OCI-LY1 (cell line): ENCODE measurements around the gene CS.
A peak's percentile ranks its signal among the peaks of the same experiment; 100 is the strongest.

Experiments
- H2AFZ ChIP-seq: fragments of 200-600 bp; sonication (generic), shearing (Covaris generic); 2 replicates; pipeline ENCODE4 v1.6.0; 2014; ENCODE audit warnings: antibody characterized with exemption, mild to moderate bottlenecking, low read length
- H3F3A ChIP-seq: fragments of 200-600 bp; sonication (generic), shearing (Covaris generic); 2 replicates; pipeline ENCODE4 v1.6.0; 2014; ENCODE audit warnings: mild to moderate bottlenecking, antibody characterized with exemption, low read length, moderate library complexity; ENCODE audit not compliant: insufficient read depth
- H3K27ac ChIP-seq: fragments of 200-600 bp; sonication (generic); 2 replicates; pipeline ENCODE4 v1.5.1; 2014; ENCODE audit warnings: low read length, mixed run types, mild to moderate bottlenecking, low read depth; ENCODE audit not compliant: poor library complexity, severe bottlenecking
- H3K27me3 ChIP-seq: fragments of 200-600 bp; sonication (generic); 2 replicates; pipeline ENCODE4 v1.6.0; 2014; ENCODE audit warnings: antibody characterized with exemption, mild to moderate bottlenecking, low read length, moderate library complexity; ENCODE audit not compliant: insufficient read depth
- H3K36me3 ChIP-seq: fragments of 200-600 bp; sonication (generic); 2 replicates; pipeline ENCODE4 v1.6.1; 2014; ENCODE audit warnings: mild to moderate bottlenecking, antibody characterized with exemption, low read length, moderate library complexity, mixed read lengths; ENCODE audit not compliant: insufficient read depth
- H3K4me1 ChIP-seq: fragments of 200-600 bp; sonication (generic); 2 replicates; pipeline ENCODE4 v1.5.1; 2014; ENCODE audit warnings: mild to moderate bottlenecking, low read length, moderate library complexity; ENCODE audit not compliant: insufficient read depth, severe bottlenecking
- H3K4me2 ChIP-seq: fragments of 200-600 bp; sonication (generic), shearing (Covaris generic); 2 replicates; pipeline ENCODE4 v1.6.1; 2014; ENCODE audit warnings: low read length
- H3K4me3 ChIP-seq: fragments of 200-600 bp; sonication (generic); 2 replicates; pipeline ENCODE4 v1.5.1; 2014; ENCODE audit warnings: low read length, low read depth, mild to moderate bottlenecking, mixed read lengths; ENCODE audit not compliant: poor library complexity, severe bottlenecking
- H3K79me2 ChIP-seq: fragments of 200-600 bp; shearing (Covaris generic); 2 replicates; pipeline ENCODE4 v1.6.1; 2016; ENCODE audit warnings: mixed run types, low read length, mixed read lengths; ENCODE audit not compliant: insufficient read depth
- H3K9ac ChIP-seq: fragments of 200-600 bp; sonication (generic), shearing (Covaris generic); 2 replicates; pipeline ENCODE4 v1.6.1; 2014; ENCODE audit warnings: mild to moderate bottlenecking, low read length, mixed read lengths
- H3K9me2 ChIP-seq: fragments of 200-600 bp; sonication (generic), shearing (Covaris generic); 2 replicates; pipeline ENCODE4 v1.6.1; 2014; ENCODE audit warnings: low read depth, mild to moderate bottlenecking, low read length, mixed read lengths
- H3K9me3 ChIP-seq: fragments of 200-600 bp; shearing (Covaris generic); 2 replicates; pipeline ENCODE4 v1.6.1; 2014; ENCODE audit warnings: low read length, mixed read lengths
- H4K20me1 ChIP-seq: fragments of 200-600 bp; sonication (generic), shearing (Covaris generic); 2 replicates; pipeline ENCODE4 v1.6.0; 2016; ENCODE audit warnings: mild to moderate bottlenecking, low read length; ENCODE audit not compliant: insufficient read depth
- CTCF ChIP-seq: fragments of 200-600 bp; sonication (generic), shearing (Covaris generic); IDR thresholded peaks from 2 replicates; pipeline ENCODE4 v1.5.1; 2017; ENCODE audit warnings: mild to moderate bottlenecking, antibody characterized with exemption, low read length, moderate library complexity, mixed read lengths
- EZH2 ChIP-seq: fragments of 200-600 bp; sonication (generic), shearing (Covaris generic); IDR thresholded peaks from 2 replicates; pipeline ENCODE4 v1.8.0; 2017; ENCODE audit warnings: borderline replicate concordance, mixed run types, mild to moderate bottlenecking, antibody characterized with exemption, low read length, moderate library complexity, mixed read lengths

Gene CS

GRCh38 chr12:56304276-56304675 is 4.1 kb upstream of the CS start:
- Histone ChIP-seq H3K36me3 (peaks cover 22% of the 10 kb centered on the region), H3K4me2 (no peak overlapping the region), H4K20me1 (no peaks in the 10 kb centered on the region), H2AFZ (no peak overlapping the region), H3K27me3 (no peaks in the 10 kb centered on the region), H3K4me1 (peaks cover 28% of the 10 kb centered on the region), H3K27ac (no peak overlapping the region), H3K9ac (no peak overlapping the region), H3K79me2 (peaks cover 5% of the 10 kb centered on the region), H3K4me3 (no peak overlapping the region), H3K9me3 (no peaks in the 10 kb centered on the region), H3K9me2 (no peaks in the 10 kb centered on the region), H3F3A (no peaks in the 10 kb centered on the region)
- no peak for TF ChIP-seq EZH2
- no peak for TF ChIP-seq CTCF

GRCh38 chr12:56300644-56301464 is 724 bp upstream of the CS start:
- peak overlapping the region; percentile 90 for H3K9ac ChIP-seq
- peak overlapping the region; percentile 86 for H3K27ac ChIP-seq
- H3K4me2 ChIP-seq = peak overlapping the region; percentile 95
- no peaks in the 10 kb centered on the region for H4K20me1 ChIP-seq
- H3K36me3 ChIP-seq = peaks cover 33% of the 10 kb centered on the region
- H3K27me3 ChIP-seq = no peaks in the 10 kb centered on the region
- H3K79me2 ChIP-seq = peaks cover 39% of the 10 kb centered on the region
- TF ChIP-seq CTCF (no peak), EZH2 (no peak)
- H3K4me3 ChIP-seq = peak overlapping the region; percentile 83
- H3K9me2 ChIP-seq = no peaks in the 10 kb centered on the region
- no peaks in the 10 kb centered on the region for H3K9me3 ChIP-seq
- H3K4me1 ChIP-seq = peaks cover 61% of the 10 kb centered on the region
- no peaks in the 10 kb centered on the region for H3F3A ChIP-seq
- no peak overlapping the region for H2AFZ ChIP-seq

- Histone ChIP-seq H3K4me3 (peak overlapping the region; percentile 83), H3K79me2 (peaks cover 52% of the 10 kb centered on the region), H3K9ac (peak overlapping the region; percentile 91), H3K4me2 (peak overlapping the region; percentile 91), H3K9me2 (no peaks in the 10 kb centered on the region), H3K36me3 (peaks cover 40% of the 10 kb centered on the region), H3K27ac (peak overlapping the region; percentile 68), H4K20me1 (no peaks in the 10 kb centered on the region), H2AFZ (no peak overlapping the region), H3F3A (no peaks in the 10 kb centered on the region), H3K4me1 (peaks cover 61% of the 10 kb centered on the region), H3K9me3 (no peaks in the 10 kb centered on the region), H3K27me3 (no peaks in the 10 kb centered on the region)
- no peak for TF ChIP-seq EZH2
These were observed 750 bp downstream of the CS start for GRCh38 chr12:56299308-56299852.

GRCh38 chr12:56298828-56299227 is 1.3 kb downstream of the CS start:
- H3K9ac ChIP-seq = peak overlapping the region; percentile 91
- H3K27ac ChIP-seq = peak overlapping the region; percentile 68

More at GRCh38 chr12:56298828-56299227, 1.3 kb downstream of the CS start:
- no peak overlapping the region for H2AFZ ChIP-seq
- peaks cover 58% of the 10 kb centered on the region for H3K79me2 ChIP-seq
- peaks cover 46% of the 10 kb centered on the region for H3K36me3 ChIP-seq
- no peak for TF ChIP-seq CTCF
- no peak for TF ChIP-seq EZH2
- H3K4me3 ChIP-seq = peak overlapping the region; percentile 83
- no peaks in the 10 kb centered on the region for H3K9me2 ChIP-seq
- no peaks in the 10 kb centered on the region for H3F3A ChIP-seq
- no peaks in the 10 kb centered on the region for H4K20me1 ChIP-seq
- no peaks in the 10 kb centered on the region for H3K9me3 ChIP-seq
- H3K27me3 ChIP-seq = no peaks in the 10 kb centered on the region
- H3K4me2 ChIP-seq = peak overlapping the region; percentile 91
- peaks cover 61% of the 10 kb centered on the region for H3K4me1 ChIP-seq
